Measurements from ENCODE around the gene NUDC. TPM values are rescaled to one million over a fixed set of nuclear protein-coding genes. Genes with fewer than 3 reads are reported as not detected.

NUDC gene
- total RNA-seq, 2 experiments from 2014 or later = 95.9 to 101 TPM

DNA sequence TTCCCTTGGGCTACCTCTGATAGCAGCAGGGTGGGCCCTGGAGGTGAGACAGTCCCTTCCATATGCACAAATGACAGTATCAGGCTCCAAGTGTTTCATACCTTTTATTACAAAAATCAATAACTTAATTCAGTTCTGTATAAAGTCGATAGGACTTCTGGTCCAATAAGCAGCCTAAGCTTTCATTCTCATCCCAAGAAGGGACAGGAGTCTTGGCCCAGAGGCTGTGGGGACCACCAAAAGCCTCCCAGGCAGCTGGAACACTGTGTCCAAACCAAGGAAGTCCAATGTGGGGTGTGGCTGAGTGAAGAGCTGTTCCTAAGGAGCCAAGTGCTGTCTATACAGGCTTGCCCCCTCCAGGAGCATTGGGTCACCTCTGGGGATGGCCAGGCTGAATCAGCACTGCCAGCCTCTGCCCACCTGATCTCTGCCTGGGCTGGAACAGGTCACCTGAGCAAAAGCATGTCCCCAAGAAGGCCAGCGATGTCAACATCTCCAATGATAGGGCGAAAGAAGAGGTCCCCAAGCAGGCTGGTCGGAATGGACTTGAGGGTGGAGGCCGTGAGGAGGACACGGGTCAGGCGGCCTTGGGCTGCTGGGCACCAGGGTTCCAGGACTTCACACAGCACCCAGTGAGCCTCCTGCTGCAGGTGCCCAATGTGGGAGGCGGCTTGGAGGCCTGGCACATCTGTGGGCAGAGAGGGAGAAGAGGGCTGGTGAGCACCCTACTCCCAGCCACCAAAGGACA is 10.0 kb upstream of the NUDC start:
- intact Hi-C loops (cut with DNase I, micrococcal nuclease) = no loop called here
- H3K36me3 Mint-ChIP-seq (ENCODE audit: low read depth) = no peaks in the 10 kb centered on the region
- no peaks in the 10 kb centered on the region for H3K4me1 Mint-ChIP-seq
- DNase-seq = no peak
- CTCF ChIA-PET = interaction anchor here (1.1 kb wide), 1 partner anchor 24 kb away, joined by 4 read pairs; no protein-coding TSS in a partner anchor
- POLR2A ChIA-PET = no interaction called here
- ATAC-seq = no peak
- no peak overlapping the region for H3K4me3 Mint-ChIP-seq
- no peaks in the 10 kb centered on the region for H3K27me3 Mint-ChIP-seq
- H3K9me3 Mint-ChIP-seq (ENCODE audit: low read depth) = no peaks in the 10 kb centered on the region
- H3K27ac Mint-ChIP-seq = no peak overlapping the region

DNA sequence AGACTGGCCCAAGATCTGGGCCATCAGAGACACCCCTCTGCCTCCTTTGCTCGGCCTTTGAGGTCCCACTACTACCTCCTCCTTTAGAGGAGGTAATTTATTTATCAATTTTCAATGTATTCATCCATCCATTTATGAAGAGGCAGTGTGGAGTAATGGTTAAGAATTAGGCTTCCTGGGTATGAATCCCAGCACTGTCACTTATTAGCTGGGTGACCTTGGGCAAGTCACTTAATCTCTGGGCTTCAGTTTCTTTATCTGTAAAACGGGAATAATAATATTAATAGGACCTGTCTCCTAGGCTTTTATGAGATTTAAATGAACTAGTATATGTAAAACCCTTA is 9.4 kb upstream of the NUDC start:
- no peaks in the 10 kb centered on the region for H3K4me1 Mint-ChIP-seq
- ChIA-PET POLR2A (no interaction called here), CTCF (no interaction called here)
- H3K36me3 Mint-ChIP-seq (ENCODE audit: low read depth) = no peaks in the 10 kb centered on the region
- no peak overlapping the region for H3K4me3 Mint-ChIP-seq
- no peaks in the 10 kb centered on the region for H3K27me3 Mint-ChIP-seq
- ATAC-seq (no peak), DNase-seq (no peak)
- no peaks in the 10 kb centered on the region for H3K9me3 Mint-ChIP-seq (ENCODE audit: low read depth)
- no peak overlapping the region for H3K27ac Mint-ChIP-seq
- intact Hi-C loops (cut with DNase I, micrococcal nuclease) = no loop called here

DNA sequence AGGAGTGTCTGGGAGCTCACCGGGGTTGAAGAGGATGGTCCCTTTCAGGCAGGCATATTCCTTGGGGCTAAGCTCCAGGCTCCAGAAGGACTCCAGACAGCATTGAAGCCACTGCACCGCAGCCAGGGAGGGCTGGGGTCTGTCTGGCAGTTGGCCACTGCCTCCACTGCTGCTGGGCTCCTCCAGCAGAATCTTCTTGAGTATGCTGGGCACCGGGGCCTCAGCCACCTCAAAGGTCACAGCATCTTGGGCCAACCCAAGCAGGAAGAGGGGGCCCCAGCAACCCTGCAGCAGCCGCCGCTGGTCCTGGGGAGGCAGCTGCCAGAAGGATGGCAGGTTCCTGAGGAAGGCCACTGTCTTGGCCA is 8.2 kb upstream of the NUDC start:
- Mint-ChIP-seq H3K27me3 (no peaks in the 10 kb centered on the region), H3K4me3 (no peak overlapping the region), H3K9me3 (ENCODE audit: low read depth) (no peaks in the 10 kb centered on the region), H3K27ac (no peak overlapping the region), H3K4me1 (no peaks in the 10 kb centered on the region), H3K36me3 (ENCODE audit: low read depth) (no peaks in the 10 kb centered on the region)
- no peak for ATAC-seq
- POLR2A ChIA-PET = interaction anchor here (0.6 to 0.8 kb wide), 2 partner anchors 10 to 886 kb away, joined by 5 to 6 read pairs; no protein-coding TSS in a partner anchor
- CTCF ChIA-PET = interaction anchor here (0.6 kb wide), 1 partner anchor 55 kb away, joined by 3 read pairs; no protein-coding TSS in a partner anchor
- no peak for DNase-seq
- intact Hi-C loops (cut with DNase I, micrococcal nuclease) = no loop called here

DNA sequence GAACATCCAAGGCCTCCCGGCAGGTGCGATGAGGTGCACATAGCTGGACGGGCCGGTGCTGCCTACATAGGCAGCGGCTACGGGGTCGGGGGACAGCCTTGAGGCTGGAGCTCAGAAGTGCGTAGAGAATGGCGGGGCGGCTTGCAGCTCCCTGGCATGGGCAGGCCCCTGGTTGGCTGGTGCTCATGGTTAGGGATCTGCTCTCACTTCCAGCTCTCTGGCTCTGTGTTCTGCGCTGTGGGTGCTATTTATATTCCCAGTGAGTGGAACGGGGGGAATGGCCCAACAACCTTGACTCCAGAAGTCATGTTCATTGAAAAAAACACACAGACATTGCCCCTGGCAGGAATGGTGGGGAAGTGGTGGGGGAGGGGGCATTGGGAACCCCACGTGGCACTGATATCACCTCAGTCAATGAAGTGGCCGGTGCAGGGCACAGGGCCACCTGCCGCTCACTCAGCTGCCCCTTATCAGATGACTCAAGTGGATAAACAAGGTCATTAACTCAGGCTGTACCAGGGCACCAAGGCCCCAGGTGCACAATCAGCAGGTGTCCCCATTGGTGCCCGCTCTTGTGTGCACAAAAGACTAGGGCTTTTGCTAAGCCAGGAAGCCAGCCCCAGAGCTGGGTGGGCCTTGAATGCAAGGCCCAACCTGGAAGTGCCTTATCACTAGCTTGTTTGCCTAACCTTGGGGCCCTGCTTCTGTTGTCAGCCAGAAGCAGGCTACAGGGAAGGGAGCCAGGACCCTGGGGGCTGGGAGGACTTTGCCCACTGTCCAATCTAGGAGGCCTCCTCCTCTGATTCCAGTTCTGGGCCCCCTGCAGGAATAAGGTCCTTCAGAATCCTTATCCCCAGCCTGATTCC is 7.6 kb upstream of the NUDC start, which contains the start of gene NR0B2:
TSS of gene NR0B2 (minus strand) at position 222 of the 866 bp plus-strand sequence. CDS start at position 187, 35 bp downstream.
- DNase-seq (no peak), ATAC-seq (no peak)
- Mint-ChIP-seq H3K4me1 (no peaks in the 10 kb centered on the region), H3K9me3 (ENCODE audit: low read depth) (no peaks in the 10 kb centered on the region), H3K36me3 (ENCODE audit: low read depth) (no peaks in the 10 kb centered on the region), H3K27me3 (no peaks in the 10 kb centered on the region), H3K4me3 (no peak within 1 kb of the TSS), H3K27ac (no peak within 1 kb of the TSS)
- CTCF ChIA-PET = interaction anchor here (0.6 kb wide), 1 partner anchor 54 kb away, joined by 3 read pairs; no protein-coding TSS in a partner anchor
- intact Hi-C loops (cut with DNase I, micrococcal nuclease) = no loop called here
- POLR2A ChIA-PET = interaction anchor here (0.8 kb wide), 1 partner anchor 10 kb away, joined by 6 read pairs; no protein-coding TSS in a partner anchor

DNA sequence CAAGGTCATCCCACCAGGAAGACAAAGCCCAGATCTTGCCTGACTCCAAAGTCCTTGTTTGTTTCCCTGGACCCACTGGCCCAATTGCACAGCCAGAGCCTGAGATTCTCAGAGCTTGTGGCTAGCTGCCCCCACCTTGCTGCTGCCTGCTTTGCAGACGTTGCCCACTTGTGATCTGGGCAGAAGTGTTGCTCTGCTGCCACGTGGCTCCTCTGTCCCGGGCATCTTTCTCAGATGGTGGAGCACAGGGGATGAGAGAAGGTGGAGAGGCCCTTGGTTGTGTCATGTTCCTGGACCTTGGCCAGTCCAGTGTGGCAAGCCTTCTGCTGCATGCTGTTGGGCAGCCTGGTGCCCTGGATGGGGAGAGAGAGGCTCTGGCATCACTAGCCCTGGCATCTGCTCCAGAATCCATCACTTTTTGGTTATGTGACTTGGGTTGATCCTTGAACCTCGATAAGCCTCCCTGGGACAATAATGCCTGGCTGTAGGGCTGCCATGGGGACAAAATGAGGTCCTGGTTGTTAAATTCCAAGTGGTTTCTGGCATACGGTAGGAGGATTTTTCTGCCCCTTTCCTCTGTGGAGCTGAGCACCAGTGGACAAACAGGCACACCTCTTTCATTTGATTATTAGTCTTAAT is 6.2 kb upstream of the NUDC start:
- Mint-ChIP-seq H3K27me3 (no peaks in the 10 kb centered on the region), H3K27ac (no peak overlapping the region), H3K9me3 (ENCODE audit: low read depth) (no peaks in the 10 kb centered on the region), H3K4me1 (peaks cover 3% of the 10 kb centered on the region), H3K4me3 (no peak overlapping the region), H3K36me3 (ENCODE audit: low read depth) (no peaks in the 10 kb centered on the region)
- no peak for DNase-seq
- no peak for ATAC-seq
- ChIA-PET CTCF (no interaction called here), POLR2A (no interaction called here)
- intact Hi-C loops (cut with DNase I, micrococcal nuclease) = no loop called here

DNA sequence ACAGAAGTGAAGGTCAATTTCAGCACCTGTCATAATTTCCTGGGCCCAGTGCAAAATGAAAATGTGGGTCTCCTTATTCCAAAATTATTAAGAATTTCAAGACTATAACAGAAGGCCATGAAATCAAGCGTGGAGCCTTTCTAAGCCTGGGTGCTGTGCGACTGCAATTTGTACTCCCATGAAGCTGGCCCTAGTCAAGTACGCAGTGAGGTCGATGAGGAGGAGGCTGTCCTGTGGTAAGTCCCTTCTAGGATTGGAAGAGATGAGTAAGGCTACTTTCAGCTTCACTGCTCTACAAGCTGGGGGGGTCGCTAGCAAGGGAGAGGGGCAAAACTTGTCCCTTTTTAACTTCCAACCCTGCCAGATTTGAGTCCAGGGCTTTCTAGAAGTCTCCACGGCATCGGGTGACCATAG is 410 bp upstream of the NUDC start:
- Mint-ChIP-seq H3K27ac (peak overlapping the region; percentile 90), H3K4me3 (peak overlapping the region; percentile 82), H3K4me1 (peaks cover 35% of the 10 kb centered on the region), H3K9me3 (ENCODE audit: low read depth) (no peaks in the 10 kb centered on the region), H3K27me3 (no peaks in the 10 kb centered on the region), H3K36me3 (ENCODE audit: low read depth) (peaks cover 30% of the 10 kb centered on the region)
- POLR2A ChIA-PET = interaction anchor here (0.7 to 2.6 kb wide), 2 partner anchors 21 to 31 kb away, joined by 4 to 10 read pairs; partner anchors contain the start of genes GPATCH3 and GPN2
- ATAC-seq (peak; percentile 69), DNase-seq (no peak)
- CTCF ChIA-PET = interaction anchor here (0.6 to 1.5 kb wide), 7 partner anchors 17 to 522 kb away, joined by 3 to 4 read pairs (median 3); partner anchors contain the start of gene GPATCH3
- intact Hi-C loops (cut with DNase I, micrococcal nuclease) = loop anchor here (1.0 to 5.0 kb wide), 14 partner anchors 21 to 851 kb away; partner anchors contain the start of genes GPATCH3 (in 2 of the 2), GPN2 (in 2 of the 2), HMGN2 (in 1 of the 2) and PDIK1L (in 1 of the 2)

DNA sequence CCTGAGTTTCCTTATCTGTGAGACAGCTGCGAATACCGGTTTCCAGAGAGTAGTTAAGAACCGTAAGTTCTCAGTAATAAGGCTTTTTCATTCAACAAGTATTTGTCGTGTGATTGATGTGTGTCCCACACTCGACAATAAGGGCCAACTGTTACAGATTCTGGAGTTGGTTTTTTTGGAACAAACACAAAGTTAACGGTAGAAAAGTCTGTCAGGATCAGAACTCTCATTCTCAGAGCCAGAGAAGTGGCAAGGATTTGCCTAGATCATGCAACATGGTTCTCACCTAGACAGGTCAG is 837 bp downstream of the NUDC start:
- ATAC-seq (no peak), DNase-seq (no peak)
- H3K27ac Mint-ChIP-seq = peak overlapping the region; percentile 90
- peak overlapping the region; percentile 82 for H3K4me3 Mint-ChIP-seq
- POLR2A ChIA-PET = interaction anchor here (0.6 to 2.6 kb wide), 2 partner anchors 17 to 22 kb away, joined by 4 to 10 read pairs; partner anchors contain the start of gene GPATCH3
- CTCF ChIA-PET = interaction anchor here (0.6 to 1.3 kb wide), 2 partner anchors 74 to 84 kb away, joined by 4 read pairs; no protein-coding TSS in a partner anchor
- no peaks in the 10 kb centered on the region for H3K27me3 Mint-ChIP-seq
- intact Hi-C loops (cut with DNase I, micrococcal nuclease) = loop anchor here in 1 of 2 experiments (5.0 kb wide), 1 partner anchor 850 kb away; the partner anchor contains the start of gene STX12
- H3K36me3 Mint-ChIP-seq (ENCODE audit: low read depth) = peaks cover 38% of the 10 kb centered on the region
- peaks cover 41% of the 10 kb centered on the region for H3K4me1 Mint-ChIP-seq
- no peaks in the 10 kb centered on the region for H3K9me3 Mint-ChIP-seq (ENCODE audit: low read depth)

DNA sequence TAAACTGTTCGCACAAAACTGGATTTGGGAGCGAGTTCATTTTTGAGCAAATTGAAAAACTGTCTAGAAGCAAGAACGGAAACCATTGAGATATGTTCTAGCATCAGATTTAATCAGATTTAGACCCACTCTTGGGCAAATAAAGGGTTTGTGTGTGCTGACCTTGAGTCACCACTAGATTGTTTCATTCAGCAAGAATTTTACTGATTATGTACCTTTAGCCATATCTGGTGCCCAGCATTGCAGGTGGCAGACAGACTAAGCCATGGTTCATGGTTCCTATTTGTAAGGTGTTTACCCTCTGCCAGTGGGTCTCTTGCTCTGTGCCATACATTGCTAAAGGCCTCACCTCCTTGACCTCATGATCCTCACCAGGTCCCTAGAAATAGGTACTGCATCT is 1.4 kb downstream of the NUDC start:
- DNase-seq (no peak), ATAC-seq (no peak)
- Mint-ChIP-seq H3K36me3 (ENCODE audit: low read depth) (peaks cover 43% of the 10 kb centered on the region), H3K4me3 (peak overlapping the region; percentile 82), H3K4me1 (peaks cover 41% of the 10 kb centered on the region), H3K27me3 (no peaks in the 10 kb centered on the region), H3K9me3 (ENCODE audit: low read depth) (no peaks in the 10 kb centered on the region), H3K27ac (peak overlapping the region; percentile 90)
- intact Hi-C loops (cut with DNase I, micrococcal nuclease) = loop anchor here in 1 of 2 experiments (5.0 kb wide), 1 partner anchor 849 kb away; the partner anchor contains the start of gene STX12
- CTCF ChIA-PET = no interaction called here
- POLR2A ChIA-PET = interaction anchor here (0.8 to 1.2 kb wide), 2 partner anchors 10 to 25 kb away, joined by 4 to 6 read pairs; no protein-coding TSS in a partner anchor

DNA sequence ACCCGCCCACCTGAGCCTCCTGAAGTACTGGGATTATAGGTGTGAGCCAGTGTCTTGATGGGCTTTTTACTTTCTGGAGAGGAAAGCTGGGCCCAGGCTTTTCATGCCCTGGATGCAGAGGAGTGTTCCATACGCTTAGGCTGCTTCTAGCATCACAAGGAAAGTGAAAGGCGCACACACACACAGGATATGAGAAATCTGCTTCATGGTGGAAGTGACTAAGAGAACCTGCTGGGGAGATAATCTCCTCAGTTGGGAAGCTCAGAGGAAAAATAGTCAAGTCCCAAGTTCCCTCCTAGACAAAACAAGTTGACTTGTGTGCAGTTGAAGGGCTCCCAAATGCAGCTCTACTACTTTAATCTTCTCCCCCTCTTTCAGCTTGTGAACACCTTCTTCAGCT is 2.2 kb downstream of the NUDC start:
- peak overlapping the region; percentile 90 for H3K27ac Mint-ChIP-seq
- ATAC-seq (no peak), DNase-seq (peak; percentile 36)
- ChIA-PET POLR2A (interaction anchor here (0.8 to 1.2 kb wide), 2 partner anchors 10 to 24 kb away, joined by 4 to 6 read pairs; no protein-coding TSS in a partner anchor), CTCF (interaction anchor here (0.6 to 1.2 kb wide), 5 partner anchors 9 to 168 kb away, joined by 3 to 6 read pairs (median 3); partner anchors contain the start of gene GPATCH3)
- H3K36me3 Mint-ChIP-seq (ENCODE audit: low read depth) = peaks cover 51% of the 10 kb centered on the region
- H3K27me3 Mint-ChIP-seq = no peaks in the 10 kb centered on the region
- peak overlapping the region; percentile 82 for H3K4me3 Mint-ChIP-seq
- peaks cover 41% of the 10 kb centered on the region for H3K4me1 Mint-ChIP-seq
- no peaks in the 10 kb centered on the region for H3K9me3 Mint-ChIP-seq (ENCODE audit: low read depth)
- intact Hi-C loops (cut with DNase I, micrococcal nuclease) = loop anchor here in 1 of 2 experiments (5.0 kb wide), 1 partner anchor 849 kb away; the partner anchor contains the start of gene STX12

DNA sequence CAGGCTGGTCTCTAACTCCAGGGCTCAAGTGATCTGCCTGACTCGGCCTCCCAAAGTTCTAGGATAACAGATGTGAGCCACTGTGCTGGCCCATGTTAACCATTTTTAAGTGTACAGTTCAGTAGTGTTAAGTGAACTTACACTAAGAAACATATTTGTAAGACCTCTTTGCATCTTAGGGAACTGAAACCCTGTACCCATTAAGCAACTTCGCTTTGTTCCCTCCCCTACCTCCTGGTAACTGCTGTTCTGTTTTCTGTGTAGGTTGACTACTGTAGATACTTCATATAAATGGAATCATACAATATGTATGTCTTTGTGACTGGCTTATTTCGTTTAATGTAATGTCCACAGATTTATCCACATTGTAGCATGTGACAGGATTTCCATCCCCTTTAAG is 11.0 kb downstream of the NUDC start:
- Mint-ChIP-seq H3K9me3 (ENCODE audit: low read depth) (no peaks in the 10 kb centered on the region), H3K36me3 (ENCODE audit: low read depth) (peaks cover 42% of the 10 kb centered on the region), H3K27me3 (no peaks in the 10 kb centered on the region), H3K4me1 (no peaks in the 10 kb centered on the region), H3K4me3 (no peak overlapping the region), H3K27ac (no peak overlapping the region)
- ChIA-PET POLR2A (no interaction called here), CTCF (interaction anchor here (0.6 kb wide), 1 partner anchor 8 kb away, joined by 3 read pairs; no protein-coding TSS in a partner anchor)
- no peak for ATAC-seq
- DNase-seq = no peak
- intact Hi-C loops (cut with DNase I, micrococcal nuclease) = no loop called here

DNA sequence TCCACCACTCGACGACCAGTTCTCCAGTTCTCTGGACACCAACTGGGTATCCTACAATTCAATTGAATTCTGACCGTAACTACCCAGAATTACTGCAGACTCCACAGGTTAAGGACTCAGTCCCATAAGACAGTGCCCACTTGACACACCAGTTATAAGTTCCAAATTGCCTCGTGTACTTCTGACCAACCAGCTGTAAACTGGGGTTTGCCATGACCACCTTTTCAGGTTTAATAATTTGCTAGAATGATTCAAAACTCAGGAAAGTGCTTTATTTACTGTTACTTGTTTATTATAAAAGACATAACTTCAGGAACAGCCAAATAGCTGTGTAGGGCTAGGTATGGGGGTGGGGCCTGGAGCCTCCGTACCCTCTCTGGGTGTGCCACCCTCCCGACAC is 15.3 kb downstream of the NUDC start:
- intact Hi-C loops (cut with DNase I, micrococcal nuclease) = no loop called here
- Mint-ChIP-seq H3K9me3 (ENCODE audit: low read depth) (no peaks in the 10 kb centered on the region), H3K27ac (no peak overlapping the region), H3K4me3 (no peak overlapping the region), H3K27me3 (no peaks in the 10 kb centered on the region), H3K36me3 (ENCODE audit: low read depth) (peaks cover 25% of the 10 kb centered on the region), H3K4me1 (no peaks in the 10 kb centered on the region)
- ATAC-seq (no peak), DNase-seq (no peak)
- CTCF ChIA-PET = no interaction called here
- POLR2A ChIA-PET = no interaction called here

Data from activated CD4-positive, alpha-beta T cell treated with anti-CD3 and anti-CD28 coated beads for 36 hours (primary cell).